OCI-LY7 (cell line): ENCODE data around the gene DOCK9.

Experiments
- CTCF ChIP-seq: fragments of 200-600 bp; sonication (generic); conservative IDR thresholded peaks from 2 replicates; pipeline ENCODE4 v1.5.1; 2014; ENCODE audit warnings: mild to moderate bottlenecking, antibody characterized with exemption, low read length, moderate library complexity, mixed read lengths
- EZH2phosphoT487 ChIP-seq: fragments of 200-600 bp; sonication (generic); IDR thresholded peaks from 2 replicates; pipeline ENCODE4 v1.6.1; 2018; ENCODE audit warnings: low read depth, borderline replicate concordance, mild to moderate bottlenecking, mixed run types, antibody characterized with exemption, low read length, moderate library complexity, mixed read lengths

DNA sequence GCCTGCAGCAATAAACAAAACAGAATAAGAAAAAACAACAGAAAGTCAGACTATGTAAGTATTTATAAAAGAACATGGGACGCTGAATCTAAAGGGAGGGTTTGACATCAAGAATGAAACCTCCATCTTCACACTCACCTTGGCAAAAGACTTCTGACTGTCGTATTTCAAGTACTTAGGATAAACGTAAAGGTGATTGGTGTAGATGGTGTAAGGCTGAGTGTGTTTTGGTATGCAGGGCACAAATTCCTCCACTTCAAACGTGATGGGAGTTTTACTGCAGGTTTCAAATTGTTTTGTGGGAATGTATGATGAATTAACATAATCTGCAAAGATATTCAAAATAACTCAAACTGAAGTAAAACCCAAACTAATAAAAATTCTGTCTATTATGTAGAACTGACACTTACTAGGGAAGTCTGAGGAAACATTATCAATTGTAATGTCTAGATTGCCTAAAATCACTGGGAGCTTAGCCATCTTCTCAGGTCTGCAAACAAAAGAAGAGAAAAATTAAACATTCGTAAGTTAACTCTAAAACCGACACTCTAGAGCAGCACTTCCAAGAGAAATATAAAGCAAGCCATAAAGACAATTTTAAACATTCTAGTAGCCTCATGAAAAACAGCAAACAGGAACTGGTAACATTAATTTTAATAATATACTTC lies 89.5 kb downstream of the DOCK9 start:
- TF ChIP-seq CTCF = no peak
- TF ChIP-seq EZH2phosphoT487 = no peak
